IPS-NIHi7 (cell line): ENCODE measurements around the gene CDK14.

Experiments used
- DNase-seq: peaks from one replicate; pipeline ENCODE4 v3.0.0; 2012; ENCODE audit warnings: mixed read lengths; ENCODE audit errors: extremely low spot score

The CDK14 gene

DNA sequence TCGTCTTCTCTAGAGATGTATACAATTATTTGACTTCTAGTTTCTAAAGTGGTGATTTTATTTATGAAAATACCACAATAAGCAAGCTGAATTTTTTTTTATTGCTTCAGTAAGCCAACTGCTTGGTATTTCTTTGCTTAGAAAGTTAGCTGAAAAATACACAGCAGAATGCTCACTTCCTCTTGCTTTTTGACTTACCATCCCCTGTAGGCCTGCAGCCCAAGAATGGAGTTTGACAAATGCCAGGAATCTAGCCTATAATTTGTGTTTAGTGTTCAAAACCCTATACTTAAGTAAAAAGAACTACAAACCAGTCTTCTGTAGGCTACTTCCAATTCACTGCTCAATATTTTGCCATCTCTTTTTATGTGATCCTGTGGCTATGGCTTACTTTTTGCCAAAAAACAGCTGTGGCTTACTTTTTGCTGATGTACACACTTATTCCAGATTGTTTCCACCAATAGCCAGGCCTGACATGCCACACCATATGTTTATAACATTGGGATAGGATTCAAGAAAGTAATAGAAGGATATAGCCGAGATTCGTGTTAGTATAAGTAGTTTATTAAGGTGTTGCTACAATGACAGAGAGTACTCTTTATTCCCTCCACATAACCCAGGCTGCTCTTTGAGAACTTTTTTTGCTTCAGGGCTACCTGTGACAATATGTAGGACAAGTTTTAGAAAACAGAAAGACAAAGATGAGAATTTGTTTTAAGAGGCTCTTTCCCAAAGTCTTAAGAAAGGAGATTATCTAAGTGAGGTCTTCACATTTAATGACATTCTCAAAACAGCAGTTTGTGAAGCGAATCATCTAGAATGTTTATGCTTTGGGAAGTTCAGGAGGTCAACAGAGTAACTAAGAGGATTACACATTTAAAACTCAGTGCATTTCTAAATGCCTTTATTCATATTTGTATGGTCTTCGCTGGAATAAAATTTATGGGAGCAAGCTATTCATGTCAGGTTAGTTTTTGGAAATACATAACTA, 404.2 kb downstream of the CDK14 start:
- no peak for DNase-seq

DNA sequence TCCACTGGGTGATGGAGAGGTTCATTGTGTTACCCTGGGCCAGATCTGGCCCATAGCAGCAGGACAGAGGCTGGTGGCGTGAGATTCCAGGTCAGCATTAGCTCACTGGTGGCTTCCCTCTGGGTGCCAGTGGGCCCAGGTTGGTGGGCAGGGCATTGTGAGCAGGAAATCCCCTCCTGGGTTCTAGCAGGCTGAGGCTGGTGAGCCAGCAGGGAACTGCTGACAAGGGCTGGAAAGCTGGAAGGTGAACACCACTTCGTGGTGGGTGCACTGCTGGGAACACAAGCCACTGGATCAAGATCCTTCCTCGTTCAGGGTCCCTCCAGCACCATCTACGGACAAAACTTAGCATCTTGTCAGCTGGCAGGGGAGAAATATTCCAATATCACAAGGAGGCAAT, 408.9 kb downstream of the CDK14 start:
- peak; percentile 10 for DNase-seq

DNA sequence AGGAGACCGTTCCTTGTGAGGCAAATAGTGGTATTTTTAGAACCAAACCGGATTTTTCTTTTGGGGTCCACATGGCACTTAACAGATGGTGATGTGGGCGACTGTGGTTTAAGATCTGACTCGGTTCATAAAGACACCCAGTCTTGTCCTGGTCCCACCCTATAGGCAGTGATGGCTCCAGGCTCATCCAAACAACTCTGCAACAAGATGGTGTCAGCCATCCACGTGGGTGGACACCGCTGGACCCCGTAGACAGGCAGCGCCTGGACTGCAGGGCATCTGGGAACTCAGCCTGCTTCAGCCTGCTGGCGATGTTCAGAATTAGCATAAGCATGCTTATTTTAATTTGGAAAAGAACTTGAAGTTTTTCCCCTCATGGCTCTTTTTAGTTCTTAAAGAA, 409.7 kb downstream of the CDK14 start:
- no peak for DNase-seq

DNA sequence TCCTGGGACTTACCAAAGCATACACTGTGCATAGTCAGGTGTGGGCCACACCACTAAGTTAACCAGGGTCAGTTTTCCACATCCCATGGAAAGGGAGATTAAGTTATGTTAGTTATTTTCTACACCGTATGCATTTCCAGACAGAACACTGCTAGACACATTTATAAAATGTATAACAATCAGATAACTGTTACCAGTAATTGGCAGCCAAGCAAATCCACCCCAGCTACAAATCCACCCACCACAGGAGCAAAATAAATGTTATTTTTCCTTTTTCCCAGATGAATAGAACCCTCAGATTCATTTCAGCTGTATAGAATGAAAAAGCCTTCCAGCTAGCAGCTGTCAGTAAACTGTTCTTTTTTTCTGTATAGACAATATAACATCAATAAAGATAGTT, 411.2 kb downstream of the CDK14 start:
- no peak for DNase-seq

DNA sequence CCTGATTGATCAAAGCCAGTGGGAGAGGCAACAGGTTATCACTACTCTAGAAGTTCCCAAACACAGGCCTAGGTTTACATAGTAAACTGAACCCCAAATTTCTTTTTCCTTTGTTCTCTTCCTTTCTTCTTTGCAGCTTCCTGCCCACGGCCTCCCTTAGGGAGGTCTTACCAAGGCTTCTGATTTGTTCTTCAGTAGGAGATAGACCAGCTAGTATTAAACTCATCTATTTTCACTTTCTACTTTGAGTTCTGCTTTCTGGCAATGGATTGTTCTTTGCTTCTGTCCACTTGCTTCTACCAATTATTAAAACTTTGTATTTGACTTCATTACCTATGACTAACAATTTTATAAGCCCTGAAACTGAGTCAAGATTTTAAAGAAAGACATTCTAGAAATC, 417.0 kb downstream of the CDK14 start:
- DNase-seq = no peak

GRCh38 chr7:91019686-91020385, 423.7 kb downstream of the CDK14 start:
- no peak for DNase-seq

- DNase-seq = no peak
These were observed 424.7 kb downstream of the CDK14 start for GRCh38 chr7:91020636-91021385.

- no peak for DNase-seq
These were observed 425.8 kb downstream of the CDK14 start for GRCh38 chr7:91021956-91022355.

GRCh38 chr7:91025906-91026390, 429.8 kb downstream of the CDK14 start:
- no peak for DNase-seq

DNA sequence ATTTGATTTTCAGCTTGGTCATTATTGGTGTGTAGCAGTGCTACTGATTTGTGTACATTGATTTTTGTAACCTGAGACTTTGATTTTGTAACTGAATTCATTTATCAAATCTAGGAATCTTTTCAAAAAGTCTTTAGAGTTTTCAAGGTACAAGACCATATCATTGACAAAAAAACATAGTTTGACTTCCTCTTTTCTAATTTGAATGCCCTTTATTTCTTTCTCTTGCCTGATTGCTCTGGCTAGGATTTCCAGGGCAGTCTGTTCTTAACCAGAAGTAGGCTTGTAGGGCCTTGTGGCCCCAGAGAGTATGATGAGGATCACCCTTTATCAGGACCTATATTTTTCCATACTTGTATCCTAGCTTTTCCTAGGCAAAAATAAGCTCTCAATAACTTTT, 433.6 kb downstream of the CDK14 start:
- DNase-seq = no peak

GRCh38 chr7:91030680-91031380, 434.7 kb downstream of the CDK14 start:
- DNase-seq = peak; percentile 25

GRCh38 chr7:91031757-91032156, 435.6 kb downstream of the CDK14 start:
- peak; percentile 55 for DNase-seq

GRCh38 chr7:91033574-91033973, 437.5 kb downstream of the CDK14 start:
- no peak for DNase-seq

DNA sequence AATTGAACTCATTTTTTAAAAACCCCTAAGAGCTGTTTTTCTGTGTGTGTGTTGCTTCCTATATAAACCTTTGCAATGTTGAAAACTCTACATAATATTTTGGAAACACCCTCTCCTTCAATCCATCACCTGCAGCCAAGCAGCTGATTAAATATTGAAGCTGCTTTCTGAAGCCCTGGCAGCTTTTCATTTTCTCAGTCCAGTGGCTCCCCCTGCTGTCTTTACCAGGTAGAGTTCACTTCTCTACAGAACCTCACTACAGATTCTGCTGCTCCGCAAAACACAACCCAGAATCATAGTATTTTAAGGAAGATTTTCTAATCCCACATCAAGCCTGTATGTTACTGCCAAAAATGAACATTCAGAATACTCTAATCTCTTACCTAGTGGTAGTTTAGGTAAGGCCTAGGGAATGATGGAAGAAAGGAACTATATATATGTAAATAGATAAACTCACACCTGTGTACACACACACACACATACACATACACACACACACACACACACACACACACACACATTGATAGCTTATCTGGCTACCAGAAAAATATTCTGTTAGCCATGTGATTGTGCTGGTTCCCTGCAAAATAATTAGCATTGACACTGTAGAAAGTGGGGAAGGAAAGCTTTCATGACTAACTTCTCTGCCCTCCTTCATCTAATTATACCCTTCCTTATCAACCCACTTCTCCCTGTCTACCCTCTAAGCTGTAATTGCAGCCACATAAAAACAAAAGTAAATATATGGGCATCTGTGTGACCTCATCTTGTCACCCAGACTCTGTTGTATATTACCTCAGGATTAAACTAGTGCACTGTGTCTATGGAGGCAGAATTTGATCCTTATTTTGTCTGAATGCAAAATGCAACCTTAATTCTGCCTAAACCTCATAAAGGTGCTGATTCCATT, 438.6 kb downstream of the CDK14 start:
- DNase-seq = peak; percentile 50

GRCh38 chr7:91039033-91039432, 442.9 kb downstream of the CDK14 start:
- DNase-seq = no peak

DNA sequence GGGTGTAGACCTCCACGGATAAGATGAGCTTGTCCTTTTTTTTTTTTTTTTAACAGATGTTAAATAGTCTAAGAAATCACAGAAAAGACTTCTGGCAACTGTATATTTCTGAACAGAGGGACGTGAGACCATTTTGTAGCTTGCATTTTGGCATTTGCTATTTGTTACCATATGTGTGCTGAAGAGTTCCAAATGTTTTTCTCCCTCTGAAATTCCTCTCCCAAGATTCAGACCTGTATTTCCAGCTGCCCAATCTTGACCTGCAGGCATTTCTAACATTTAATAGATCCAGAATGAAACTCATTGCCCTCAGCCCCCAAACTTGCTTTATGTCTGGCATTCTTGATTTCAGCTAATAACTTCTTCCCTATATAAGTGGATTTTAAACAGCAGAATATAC, 445.0 kb downstream of the CDK14 start:
- no peak for DNase-seq

DNA sequence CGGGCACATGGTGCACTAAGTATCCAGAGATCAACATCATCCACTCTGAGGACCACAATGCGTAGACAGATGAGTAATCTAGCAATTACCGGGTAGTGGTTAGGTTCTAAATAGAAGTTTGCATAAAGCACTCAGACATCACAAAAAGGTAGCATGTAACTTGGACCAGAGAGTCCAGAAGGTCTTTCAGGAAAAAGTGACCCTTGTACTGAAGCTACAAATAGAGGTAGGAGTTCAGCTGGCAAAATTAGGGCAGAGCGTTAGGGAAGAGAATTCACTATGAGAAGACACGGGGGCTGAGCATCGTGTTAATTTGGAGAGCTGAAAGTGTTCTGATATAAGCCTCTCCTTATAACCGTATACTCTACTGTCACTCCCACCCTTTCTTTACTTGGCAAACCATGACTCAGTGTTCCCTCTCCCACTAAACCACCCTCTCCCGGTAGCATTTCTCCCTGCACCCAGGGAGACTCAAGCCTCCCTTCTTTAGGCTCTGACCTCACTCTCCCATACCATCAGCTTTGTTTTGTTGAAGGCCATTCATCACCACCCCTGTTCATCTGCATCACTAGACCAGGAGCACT, 445.9 kb downstream of the CDK14 start:
- DNase-seq = no peak

- no peak for DNase-seq
These were observed 447.1 kb downstream of the CDK14 start for GRCh38 chr7:91043186-91043585.

GRCh38 chr7:91043924-91044645, 448.0 kb downstream of the CDK14 start:
- DNase-seq = no peak
